GM21786 (cell line): Measurements from ENCODE around the gene UFD1.
"Not testable (repeated sequence)": the region's sequence is repeated elsewhere in the genome, so short reads cannot be mapped to it uniquely, and the experiment has no call there.

ENCODE experiments used
- ATAC-seq: cut with Tn5 transposase; IDR thresholded peaks from one replicate; pipeline ENCODE4 v1.9.1; 2021; ENCODE audit not compliant: unreplicated experiment

Gene UFD1

DNA sequence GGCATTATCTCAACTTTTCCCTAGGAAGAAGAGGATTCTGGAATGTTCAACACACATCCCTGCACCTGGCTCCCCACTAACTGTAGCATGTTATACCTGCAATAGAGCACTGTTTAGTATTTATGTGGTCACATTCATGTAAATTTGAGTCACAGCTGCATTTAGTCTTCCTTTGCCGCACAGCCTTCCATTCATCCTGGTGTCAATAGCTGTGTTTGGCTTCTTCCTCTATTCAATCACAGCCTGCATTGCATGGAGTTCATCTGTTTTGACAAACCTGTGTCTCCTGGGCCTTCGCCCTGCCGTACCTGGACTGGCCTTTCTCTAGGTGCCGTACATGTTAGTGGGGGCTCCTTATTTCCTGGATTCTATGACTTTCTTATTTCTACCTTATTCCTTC is 27.4 kb downstream of the UFD1 start:
- ATAC-seq: no peak

DNA sequence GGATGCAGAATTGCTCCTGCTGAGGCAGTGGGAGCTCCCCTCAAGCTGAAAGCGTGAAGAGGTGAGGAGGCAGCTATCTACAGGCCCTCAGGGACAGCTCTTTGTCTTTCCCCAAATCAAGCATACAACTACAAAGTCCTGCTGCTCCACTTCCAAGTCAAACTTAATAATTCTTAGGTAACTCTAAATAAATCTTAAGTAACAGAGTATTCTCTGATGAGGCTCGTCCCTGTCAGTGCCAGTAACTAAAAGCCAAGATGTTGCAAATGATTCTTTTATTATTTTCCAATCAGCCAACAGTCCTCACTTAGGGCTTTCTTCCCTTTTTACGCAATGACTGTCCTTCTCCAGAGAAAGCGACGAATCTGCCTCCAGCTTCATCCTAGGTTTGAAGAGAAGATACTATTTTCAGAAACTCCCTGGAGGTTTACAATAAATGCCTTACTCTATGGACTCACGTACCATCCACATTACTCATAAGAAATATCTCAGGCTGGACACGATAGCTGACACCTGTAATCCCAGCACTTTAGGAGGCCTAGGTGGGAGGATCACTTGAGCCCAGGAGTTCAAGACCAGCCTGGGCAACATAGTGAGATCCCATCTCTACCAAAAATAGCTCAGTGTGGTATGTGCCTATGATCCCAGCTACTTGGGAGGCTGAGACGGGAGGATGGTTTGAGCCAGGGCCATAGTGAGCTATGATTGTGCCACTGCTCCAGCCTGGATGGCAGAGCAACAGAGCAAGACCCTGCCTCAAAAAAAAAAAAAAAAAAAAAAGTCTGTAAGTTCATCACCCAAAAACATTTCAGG is 28.4 kb downstream of the UFD1 start:
- no peak for ATAC-seq

DNA sequence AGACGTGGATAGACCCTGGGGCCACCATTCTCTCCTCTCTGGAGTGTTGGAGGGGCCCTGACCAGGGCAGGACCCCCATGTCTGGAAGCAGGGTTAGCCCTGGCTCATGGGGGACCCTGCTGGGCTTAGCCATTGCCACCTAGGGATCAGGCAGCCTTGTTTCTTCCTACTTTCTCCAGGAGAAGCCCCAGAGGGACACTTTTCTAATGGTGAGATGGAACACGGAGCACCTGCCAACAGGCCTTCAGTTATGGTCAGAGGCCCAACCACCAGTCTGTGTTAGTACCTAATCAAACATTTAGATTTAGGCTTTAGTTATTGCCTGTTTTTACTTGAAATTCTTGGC is 29.6 kb downstream of the UFD1 start:
- no peak for ATAC-seq

DNA sequence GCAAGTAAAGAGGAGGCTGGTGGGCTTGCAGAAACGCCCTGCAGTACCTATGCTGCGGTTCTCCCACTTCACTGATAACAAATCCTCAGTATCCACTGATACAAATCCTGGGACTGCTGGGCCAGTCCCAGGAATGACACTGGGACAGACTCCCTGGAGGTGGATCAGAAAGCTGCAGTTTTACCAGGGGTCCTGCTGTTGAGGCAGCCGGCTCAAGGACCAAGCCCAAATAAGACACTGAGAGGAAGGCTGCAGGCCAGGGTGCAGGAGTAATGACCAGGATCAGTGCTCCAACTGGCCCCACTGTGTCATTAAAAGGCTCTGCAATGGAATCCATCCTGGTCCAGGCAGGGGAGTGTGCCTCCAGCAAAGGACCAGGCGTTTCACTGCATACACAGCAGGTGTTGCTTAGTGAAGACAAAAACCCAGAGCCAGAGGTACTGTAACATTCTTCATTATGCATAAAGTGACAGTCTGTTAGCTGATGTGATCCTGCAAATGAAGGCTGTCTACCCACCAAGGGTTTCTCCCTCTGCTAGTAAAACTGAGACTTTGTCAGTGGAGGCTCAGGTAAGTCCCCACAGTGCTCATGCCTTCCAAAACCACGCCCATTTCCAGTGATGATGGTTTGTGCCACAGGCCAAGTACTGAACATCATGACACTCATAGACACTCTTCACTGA is 30.1 kb downstream of the UFD1 start:
- ATAC-seq: peak; percentile 36

GRCh38 chr22:19448076-19448607 is 30.9 kb downstream of the UFD1 start:
- peak; percentile 20 for ATAC-seq

DNA sequence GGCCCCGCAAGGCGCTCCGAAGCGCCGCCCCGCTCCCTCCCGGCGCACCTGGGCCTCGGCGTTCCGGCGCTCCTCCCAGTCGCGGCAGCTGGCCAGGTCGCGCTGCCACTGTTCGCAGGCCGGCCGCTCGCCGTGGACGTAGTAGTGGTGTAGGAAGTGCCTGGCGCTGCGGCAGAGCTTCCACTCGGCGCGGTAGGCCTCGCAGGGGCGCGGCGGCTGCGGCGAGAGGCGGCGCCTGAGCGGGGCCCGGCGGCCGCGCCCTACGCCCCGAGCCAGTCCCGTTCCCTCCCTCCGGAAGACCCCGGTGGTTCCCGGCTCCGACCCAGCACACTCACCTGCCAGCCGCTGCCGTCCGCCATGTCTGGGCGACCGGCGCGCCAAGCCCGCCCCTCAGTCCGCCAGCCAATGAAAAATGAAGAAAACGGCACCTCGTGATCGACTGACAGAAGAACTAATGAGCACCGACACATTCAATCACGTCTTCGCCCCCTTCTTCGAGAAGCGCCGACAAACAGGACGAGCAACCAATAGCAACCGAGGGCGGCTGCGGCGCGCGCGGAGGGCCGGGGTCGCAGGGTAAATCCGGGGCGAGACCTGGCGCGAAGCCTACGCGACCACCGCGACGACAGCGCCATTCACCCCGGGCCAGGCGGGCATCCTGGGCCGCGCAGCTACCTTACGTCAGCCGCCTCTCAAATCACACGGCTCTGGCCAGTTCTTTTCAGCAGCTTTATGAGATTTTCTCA is 31.5 kb downstream of the UFD1 start, which contains the start of gene C22orf39:
C22orf39 (minus strand) TSS at position 382 of the 746 bp plus-strand sequence; CDS start at position 359, 23 bp downstream.
- ATAC-seq: peak; percentile 75

DNA sequence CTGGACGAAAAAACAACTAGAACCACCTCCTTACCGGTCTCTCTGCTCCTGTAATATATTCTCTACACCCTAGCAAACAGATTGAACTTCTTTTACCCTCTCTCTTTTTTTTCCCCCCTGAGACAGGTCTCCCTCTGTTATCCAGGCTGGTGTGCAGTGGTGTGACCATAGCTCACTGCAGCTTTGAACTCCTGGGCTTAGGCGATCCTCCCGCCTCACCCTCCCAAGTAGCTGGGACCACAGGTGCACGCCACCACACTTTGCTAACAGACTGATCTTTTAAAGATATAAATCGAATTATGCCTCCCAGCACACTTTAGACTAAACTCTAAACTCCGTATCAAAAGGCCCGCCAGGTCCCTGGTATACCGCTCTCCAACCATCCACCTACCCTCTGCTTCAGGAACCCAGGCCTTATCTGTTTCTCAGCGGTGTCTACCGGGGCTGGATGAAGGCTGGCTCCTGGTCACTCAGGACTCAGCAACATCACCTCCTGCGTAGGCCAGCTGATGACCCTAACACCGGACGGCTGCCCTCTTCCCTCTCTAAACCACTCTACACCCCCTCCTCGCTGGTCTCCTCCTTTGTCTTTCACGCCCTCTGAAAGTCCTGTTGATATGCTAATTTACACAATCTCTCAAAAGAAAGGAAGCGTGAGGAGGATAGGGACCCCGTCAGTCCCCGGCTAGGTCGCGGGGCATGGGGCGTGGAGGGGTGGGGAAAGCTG is 32.2 kb downstream of the UFD1 start:
- ATAC-seq: no peak

- not testable (repeated sequence) for ATAC-seq
These were observed 33.6 kb downstream of the UFD1 start for GRCh38 chr22:19445279-19445982.

GRCh38 chr22:19443544-19444211 is 35.3 kb downstream of the UFD1 start:
- ATAC-seq: no peak

- ATAC-seq: no peak
These were observed 36.8 kb downstream of the UFD1 start for GRCh38 chr22:19442166-19442565.

- no peak for ATAC-seq
These were observed 38.4 kb downstream of the UFD1 start for GRCh38 chr22:19440411-19441195.

- ATAC-seq: no peak
These were observed 40.7 kb downstream of the UFD1 start for GRCh38 chr22:19438298-19438697.

GRCh38 chr22:19436444-19437161 is 42.4 kb downstream of the UFD1 start:
- not testable (repeated sequence) for ATAC-seq

GRCh38 chr22:19434829-19435580 is 44.0 kb downstream of the UFD1 start:
- ATAC-seq: no peak

DNA sequence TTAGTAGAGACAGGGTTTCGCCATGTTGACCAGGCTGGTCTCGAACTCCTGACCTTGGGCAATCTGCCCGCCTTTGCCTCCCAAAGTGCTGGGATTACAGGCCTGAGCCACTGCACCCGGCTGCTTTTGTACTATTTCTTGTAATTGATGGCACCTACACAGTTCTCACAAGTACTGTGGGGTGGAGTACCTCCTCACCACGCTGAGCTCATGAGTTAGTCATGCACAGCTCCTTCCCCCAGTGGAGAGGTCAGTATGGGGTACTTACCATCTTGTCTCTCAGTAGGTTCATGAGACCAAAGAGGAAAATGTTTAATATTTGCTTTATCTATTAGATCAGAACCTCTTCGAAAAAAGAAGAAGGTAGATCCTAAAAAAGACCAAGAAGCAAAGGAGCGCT is 44.6 kb downstream of the UFD1 start:
- no peak for ATAC-seq

DNA sequence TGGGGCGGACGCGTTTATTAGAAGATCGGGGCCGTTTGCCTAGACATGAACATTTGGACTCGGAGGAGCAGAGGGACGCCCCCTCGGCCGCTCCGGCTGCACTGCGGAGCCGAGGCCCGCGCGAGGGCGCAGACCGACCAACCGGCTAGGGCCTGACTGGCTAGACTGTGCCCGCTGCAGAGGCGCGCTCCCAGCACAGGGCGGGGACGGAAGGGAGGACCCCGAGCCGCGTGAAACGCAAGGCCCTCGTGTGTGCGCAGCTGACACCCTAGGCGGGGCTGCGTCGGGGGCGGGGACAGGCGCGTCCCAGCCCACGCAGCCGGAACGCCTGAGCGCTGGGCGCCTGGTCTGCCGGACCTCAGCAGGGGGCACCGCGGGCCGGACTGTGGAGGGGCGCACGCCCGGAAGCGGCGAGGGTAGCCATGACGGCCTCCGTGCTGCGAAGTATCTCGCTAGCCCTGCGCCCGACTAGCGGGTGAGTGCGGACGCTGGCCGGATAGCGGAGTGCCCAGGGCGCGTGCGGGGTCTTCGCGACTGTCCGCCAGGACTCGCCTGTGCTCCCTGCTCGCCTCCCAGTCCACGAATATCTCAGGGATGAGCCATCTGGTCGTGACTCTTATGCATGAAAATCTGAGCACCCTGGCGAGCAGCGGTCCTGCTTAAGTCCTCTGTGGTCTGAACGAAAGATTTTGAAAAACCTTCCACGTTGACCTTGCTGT is 46.7 kb downstream of the UFD1 start, which contains the start of gene MRPL40:
MRPL40 (plus strand) TSS at position 413 of the 719 bp plus-strand sequence; CDS start at position 423, 10 bp downstream.
- peak; percentile 71 for ATAC-seq
